ENCODE measurements around the gene ALOX5AP. TPM values are rescaled to one million over a fixed set of nuclear protein-coding genes. Genes with fewer than 3 reads are reported as not detected.

The ALOX5AP gene
- total and polyA plus RNA-seq, 9 of the 15 experiments (the other 6 are each of a cell fraction or from before 2014, with no cell fraction given): 0.31 TPM; not detected in 8

DNA sequence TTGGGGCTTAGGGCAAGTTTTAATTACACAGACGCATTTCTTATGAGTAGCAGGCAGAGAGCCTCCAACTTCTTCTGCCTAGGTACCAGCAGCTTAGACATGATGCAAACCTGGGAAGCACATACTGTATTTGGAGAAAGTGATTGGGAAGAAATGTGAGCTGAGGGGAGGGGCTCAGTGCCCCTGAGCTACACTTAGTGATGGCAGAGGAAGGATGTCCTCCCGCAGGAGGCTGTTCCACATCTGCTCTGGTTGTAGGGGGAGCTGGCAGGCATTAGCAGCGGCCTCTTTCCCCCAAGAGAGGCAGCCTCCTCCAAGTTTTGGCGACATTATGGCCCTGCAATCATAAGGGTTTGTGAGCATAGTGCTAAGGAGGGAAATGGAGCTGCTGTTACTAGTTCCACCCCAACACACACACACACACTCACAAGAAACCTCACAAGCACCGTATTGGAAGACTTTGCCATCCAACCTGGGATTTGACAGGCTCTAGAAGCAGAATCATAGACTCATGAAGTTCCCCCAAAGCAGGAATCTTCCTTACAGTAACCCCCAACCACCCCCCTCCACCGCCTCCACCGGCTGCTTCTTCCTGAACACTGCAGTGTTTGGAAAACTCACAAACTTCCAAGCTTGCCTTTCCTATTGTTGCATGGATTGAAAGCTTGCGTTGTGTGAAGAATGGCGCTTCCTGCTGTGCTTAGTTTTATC is 3.3 kb downstream of the ALOX5AP start:
- no peak for ATAC-seq
- Histone ChIP-seq H3K79me2 (ENCODE audit: control insufficient read depth, insufficient read depth, low read length) (no peaks in the 10 kb centered on the region), H3K27ac (ENCODE audit: extremely low read depth, low read depth, low read length) (no peak overlapping the region), H3K9ac (ENCODE audit: insufficient read depth in 1 of 2, low read depth in 2 of 2, low read length in 2 of 2) (no peak overlapping the region), H2AFZ (ENCODE audit: low read depth, low read length) (no peak overlapping the region), H3K4me1 (replicated peaks in 1 of 2; ENCODE audit: control insufficient read depth in 2 of 2, insufficient read depth in 2 of 2, low read length in 2 of 2) (no peaks in the 10 kb centered on the region), H3K4me2 (ENCODE audit: insufficient read depth, low read length) (no peak overlapping the region), H3K9me1 (ENCODE audit: control insufficient read depth, insufficient read depth, low read length) (no peaks in the 10 kb centered on the region), H4K20me1 (replicated peaks; ENCODE audit: control insufficient read depth, insufficient read depth, low read length) (no peaks in the 10 kb centered on the region), H3K4me3 (no peak overlapping the region), H3K36me3 (ENCODE audit: control insufficient read depth, insufficient read depth, low read length) (no peaks in the 10 kb centered on the region), H3K9me3 (replicated peaks; ENCODE audit: control insufficient read depth, insufficient read depth, low read depth, low read length) (no peaks in the 10 kb centered on the region), H3K27me3 (ENCODE audit: control insufficient read depth in 2 of 2, insufficient read depth in 2 of 2, low read length in 2 of 2) (peaks cover 3 to 19% of the 10 kb centered on the region in 2 experiments; a peak in 3 of 5 replicates)
- no peak for FAIRE-seq
- intact Hi-C loops (cut with micrococcal nuclease): no loop called here
- in situ Hi-C loops (cut with MboI): no loop called here
- CTCF ChIA-PET (ENCODE audit: low intra/inter-chr PET ratio): no interaction called here
- no peak for TF ChIP-seq RBM34 (IDR thresholded peaks at IDR 0.05; ENCODE audit: borderline replicate concordance, insufficient read depth, low read length)
- no peak for TF ChIP-seq PTTG1 (tag; IDR thresholded peaks at IDR 0.05; ENCODE audit: low read depth)
- no peak for TF ChIP-seq RCOR1 (IDR thresholded peaks at IDR 0.05; ENCODE audit: borderline replicate concordance in 1 of 2, low read depth in 2 of 2, low read length in 2 of 2)
- TF ChIP-seq SIX5 (IDR thresholded peaks at IDR 0.05; ENCODE audit: borderline replicate concordance in 1 of 2, insufficient read depth in 1 of 2, low read depth in 1 of 2, low read length in 2 of 2): no peak
- no peak for TF ChIP-seq RBM39 (optimal IDR thresholded peaks at IDR 0.05; ENCODE audit: low read depth, low read length)
- WGBS (ENCODE audit: insufficient coverage, low coverage, missing lambda C conversion rate): 4% methylated on average over 8 of the region's 9 CpGs
- BruUV-seq (replicated peaks): no TSS peak
- POLR2A ChIA-PET: interaction anchor here (0.6 kb wide), 1 partner anchor 431 kb away, joined by 3 read pairs; the partner anchor contains the start of gene KATNAL1
- no peak for DNase-seq (ENCODE audit: extremely low read depth in 1 of 4, low spot score in 3 of 4)

DNA sequence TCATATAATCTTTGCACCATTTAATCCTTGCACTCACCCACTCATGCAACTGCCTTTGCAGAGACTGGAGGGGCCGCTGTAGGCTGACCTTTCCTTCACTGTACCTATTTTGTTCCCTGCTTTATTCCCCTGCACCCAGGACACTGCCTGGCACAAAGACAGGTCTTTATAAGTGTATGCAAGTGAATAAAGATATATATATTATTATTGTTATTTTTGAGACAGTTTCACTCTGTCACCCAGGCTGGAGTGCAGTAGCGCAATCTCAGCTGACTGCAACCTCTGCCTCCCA is 3.8 kb downstream of the ALOX5AP start:
- Histone ChIP-seq H2AFZ (ENCODE audit: low read depth, low read length) (no peak overlapping the region), H3K36me3 (ENCODE audit: control insufficient read depth, insufficient read depth, low read length) (no peaks in the 10 kb centered on the region), H3K79me2 (ENCODE audit: control insufficient read depth, insufficient read depth, low read length) (no peaks in the 10 kb centered on the region), H3K27ac (ENCODE audit: extremely low read depth, low read depth, low read length) (no peak overlapping the region), H3K9me1 (ENCODE audit: control insufficient read depth, insufficient read depth, low read length) (no peaks in the 10 kb centered on the region), H3K4me2 (ENCODE audit: insufficient read depth, low read length) (no peak overlapping the region), H3K9ac (ENCODE audit: insufficient read depth in 1 of 2, low read depth in 2 of 2, low read length in 2 of 2) (no peak overlapping the region), H3K9me3 (replicated peaks; ENCODE audit: control insufficient read depth, insufficient read depth, low read depth, low read length) (no peaks in the 10 kb centered on the region), H4K20me1 (replicated peaks; ENCODE audit: control insufficient read depth, insufficient read depth, low read length) (no peaks in the 10 kb centered on the region), H3K27me3 (ENCODE audit: control insufficient read depth in 2 of 2, insufficient read depth in 2 of 2, low read length in 2 of 2) (peaks cover 3 to 18% of the 10 kb centered on the region in 2 experiments; a peak in 3 of 5 replicates), H3K4me3 (no peak overlapping the region), H3K4me1 (replicated peaks in 1 of 2; ENCODE audit: control insufficient read depth in 2 of 2, insufficient read depth in 2 of 2, low read length in 2 of 2) (no peaks in the 10 kb centered on the region)
- intact Hi-C loops (cut with micrococcal nuclease) (no loop called here), in situ Hi-C loops (cut with MboI) (no loop called here)
- ATAC-seq (no peak), FAIRE-seq (no peak), DNase-seq (ENCODE audit: extremely low read depth in 1 of 4, low spot score in 3 of 4) (no peak)
- POLR2A ChIA-PET: interaction anchor here (0.6 kb wide), 1 partner anchor 432 kb away, joined by 3 read pairs; the partner anchor contains the start of gene KATNAL1
- TF ChIP-seq NCOA4 (IDR thresholded peaks at IDR 0.05; ENCODE audit: partially characterized antibody) (no peak), ZNF184 (CRISPR knock-in tag; IDR thresholded peaks at IDR 0.05) (no peak)
- TF ChIP-seq, protein P1, sequence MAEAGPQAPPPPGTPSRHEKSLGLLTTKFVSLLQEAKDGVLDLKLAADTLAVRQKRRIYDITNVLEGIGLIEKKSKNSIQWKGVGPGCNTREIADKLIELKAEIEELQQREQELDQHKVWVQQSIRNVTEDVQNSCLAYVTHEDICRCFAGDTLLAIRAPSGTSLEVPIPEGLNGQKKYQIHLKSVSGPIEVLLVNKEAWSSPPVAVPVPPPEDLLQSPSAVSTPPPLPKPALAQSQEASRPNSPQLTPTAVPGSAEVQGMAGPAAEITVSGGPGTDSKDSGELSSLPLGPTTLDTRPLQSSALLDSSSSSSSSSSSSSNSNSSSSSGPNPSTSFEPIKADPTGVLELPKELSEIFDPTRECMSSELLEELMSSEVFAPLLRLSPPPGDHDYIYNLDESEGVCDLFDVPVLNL (CRISPR knock-in tag; IDR thresholded peaks at IDR 0.05; ENCODE audit: low read depth): no peak
- 0% methylated on average over 1 of the region's 2 CpGs for WGBS (ENCODE audit: insufficient coverage, low coverage, missing lambda C conversion rate)
- BruUV-seq (replicated peaks): no TSS peak
- CTCF ChIA-PET (ENCODE audit: low intra/inter-chr PET ratio): no interaction called here

Data from K562 (cell line).